NAMALWA (cell line): Measurements from ENCODE around the gene ITSN1.
"Not testable (repeated sequence)": the region's sequence is repeated elsewhere in the genome, so short reads cannot be mapped to it uniquely, and the experiment has no call there.

ENCODE experiments used
- DNase-seq: peaks from one replicate; pipeline ENCODE4 v3.0.0-alpha.2; 2015; ENCODE audit warnings: low spot score

ITSN1 gene

DNA sequence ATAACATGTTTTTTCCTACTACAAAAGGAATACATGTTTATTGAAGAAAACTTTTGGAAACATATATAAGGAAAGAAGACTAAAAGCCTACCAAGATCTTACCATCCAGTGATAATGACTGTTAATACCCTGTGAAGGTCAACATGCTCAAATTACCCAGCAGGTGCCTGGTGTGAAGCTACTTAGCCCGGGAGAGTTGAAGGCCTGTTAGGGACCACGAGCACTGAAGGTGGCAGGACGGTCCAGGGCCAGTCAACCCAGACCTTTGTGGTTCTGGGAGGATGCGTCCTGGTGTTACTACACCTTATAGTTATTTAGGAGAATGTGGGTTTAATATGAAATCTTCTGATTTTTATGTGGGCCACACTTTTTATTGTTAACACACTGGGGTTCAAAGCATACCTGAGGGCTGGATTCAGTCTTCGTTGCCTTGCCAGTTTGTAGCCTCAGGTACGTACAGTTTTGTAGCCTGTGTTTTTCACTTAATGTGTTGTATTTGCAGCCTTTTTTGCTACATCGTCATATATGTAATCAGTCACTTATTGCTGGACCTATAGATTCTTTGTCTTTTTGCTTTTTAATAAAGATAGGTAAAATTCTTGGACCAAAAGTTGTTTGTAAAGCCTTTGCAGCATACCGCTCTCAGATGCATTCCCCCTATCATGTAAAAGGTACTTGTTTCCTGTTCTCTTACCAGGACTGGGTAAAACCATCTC lies 9.8 kb downstream of the ITSN1 start:
- no peak for DNase-seq

DNA sequence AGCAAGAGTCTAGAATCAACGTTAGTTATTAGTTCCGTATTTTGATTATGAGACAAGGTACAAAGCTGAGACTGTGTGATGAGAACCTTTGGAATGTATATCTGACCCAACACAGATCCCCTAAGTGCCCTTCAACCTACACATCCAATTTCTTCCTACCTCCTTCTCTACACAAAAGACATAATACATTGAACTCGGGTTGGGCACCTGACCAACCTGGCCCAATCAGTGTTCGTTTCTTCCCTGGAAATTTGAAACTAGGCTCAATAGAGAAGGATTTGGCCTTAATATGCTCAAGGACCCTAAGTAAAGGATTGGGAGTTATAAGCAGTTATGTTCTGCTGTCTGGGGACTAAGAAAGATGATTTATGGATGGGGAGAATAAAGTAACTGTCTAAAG lies 12.1 kb downstream of the ITSN1 start:
- no peak for DNase-seq

DNA sequence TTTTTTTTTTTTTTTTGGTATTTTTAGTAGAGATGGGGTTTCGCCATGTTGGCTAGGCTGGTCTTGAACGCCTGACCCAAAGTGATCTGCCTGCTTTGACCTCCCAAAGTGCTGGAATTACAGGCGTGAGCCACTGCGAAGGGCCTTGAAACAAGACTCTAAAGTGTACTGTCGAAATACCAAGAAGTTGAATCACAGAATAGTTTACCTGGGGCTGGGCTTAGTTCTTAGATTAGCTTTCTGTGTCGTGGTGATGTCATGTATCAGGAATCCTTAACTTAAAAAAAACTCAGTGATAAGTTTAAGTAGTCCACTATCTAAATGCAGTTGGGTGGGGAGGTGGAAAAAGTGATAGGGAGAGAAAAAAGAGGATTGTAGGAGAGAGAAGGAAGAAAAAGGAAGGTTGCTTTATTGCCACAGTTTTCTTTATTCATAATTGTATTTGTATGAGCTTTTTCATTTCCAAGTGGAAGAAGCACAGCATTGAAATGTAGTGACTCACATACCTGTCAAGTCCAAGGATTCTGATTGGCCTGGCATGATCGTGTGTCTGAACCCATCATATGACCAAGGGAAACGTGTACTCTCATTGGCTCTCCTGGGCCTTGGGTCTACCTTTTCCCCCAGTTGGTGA lies 13.4 kb downstream of the ITSN1 start:
- no peak for DNase-seq

DNA sequence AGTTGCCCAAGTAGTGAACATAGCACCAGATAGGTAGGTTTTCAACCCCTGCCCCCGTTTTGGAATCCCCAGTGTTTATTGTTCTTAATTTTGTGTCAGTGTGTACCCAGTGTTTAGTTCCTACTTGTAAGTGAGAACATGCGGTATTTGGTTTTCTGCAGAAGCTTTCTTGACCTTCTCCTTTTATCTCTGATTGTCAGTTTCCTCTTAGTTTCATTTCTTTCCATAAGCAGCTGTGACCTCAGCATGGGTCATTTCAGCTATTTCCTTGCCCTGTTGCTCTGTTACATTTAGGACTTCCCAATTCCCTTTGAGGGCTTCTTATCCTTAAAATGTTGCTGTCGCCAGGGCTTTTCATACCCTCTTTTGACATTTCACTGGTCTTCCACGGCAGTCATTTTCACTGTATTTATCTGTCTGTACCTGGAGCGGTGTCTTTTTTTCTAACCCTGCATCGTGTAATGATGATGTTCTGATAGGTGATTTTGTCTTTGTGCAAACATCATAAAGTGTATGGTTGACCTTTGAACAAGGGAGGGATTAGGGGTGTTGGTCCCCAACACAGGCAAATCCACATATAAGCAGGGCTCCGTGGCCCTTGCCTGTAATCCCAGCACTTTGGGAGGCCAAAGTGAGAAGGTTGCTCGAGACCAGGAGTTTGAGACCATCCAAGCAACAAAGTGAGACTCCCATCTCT lies 15.0 kb downstream of the ITSN1 start:
- DNase-seq = no peak

DNA sequence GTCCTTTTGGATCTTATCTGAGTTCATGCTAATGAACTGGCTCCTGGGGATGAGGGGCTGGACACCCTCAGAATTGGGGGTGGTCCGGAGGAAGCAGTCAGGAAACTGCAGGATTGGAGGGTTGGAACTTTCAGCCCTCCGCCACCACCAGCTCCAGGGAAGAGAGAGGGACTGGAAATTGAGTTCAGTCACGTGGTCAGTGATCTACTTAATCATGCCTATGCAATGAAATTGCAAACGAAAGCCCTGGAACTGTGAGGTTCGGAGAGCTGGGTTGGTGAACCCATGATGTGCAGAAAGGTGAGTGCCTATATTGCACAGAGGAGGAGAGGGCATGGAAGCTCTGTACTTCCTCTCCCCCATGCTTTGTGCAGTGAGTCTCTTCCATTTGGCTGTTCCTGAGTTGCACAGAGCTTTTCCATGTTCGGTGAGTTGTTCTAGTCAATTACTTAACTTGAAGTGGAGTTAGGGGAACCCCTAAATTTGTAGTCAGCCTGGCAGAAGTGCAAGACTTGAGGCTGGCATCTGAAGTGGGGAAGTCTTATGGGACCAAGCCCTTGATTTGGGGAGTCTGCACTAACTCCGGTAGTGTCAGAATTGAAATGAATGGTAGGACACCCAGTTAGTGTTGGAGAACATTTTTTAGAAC lies 16.7 kb downstream of the ITSN1 start:
- DNase-seq = no peak

DNA sequence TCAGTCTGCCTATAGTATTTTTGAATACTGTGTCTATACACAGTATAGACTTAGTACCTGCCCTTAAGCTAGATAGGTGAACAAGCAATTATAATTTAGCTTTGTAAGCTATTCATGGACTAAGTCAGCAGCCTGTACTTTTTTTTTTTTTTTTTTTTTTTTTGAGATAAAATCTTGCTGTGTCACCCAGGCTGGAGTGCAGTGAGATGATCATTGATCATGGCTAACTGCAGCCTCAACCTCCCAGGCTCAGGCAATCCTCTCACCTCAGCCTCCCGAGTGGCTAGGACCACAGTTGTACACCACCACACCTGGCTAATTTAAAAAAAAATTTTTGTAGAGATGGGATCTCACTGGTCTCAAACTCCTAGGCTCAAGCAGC lies 17.3 kb downstream of the ITSN1 start:
- no peak for DNase-seq

DNA sequence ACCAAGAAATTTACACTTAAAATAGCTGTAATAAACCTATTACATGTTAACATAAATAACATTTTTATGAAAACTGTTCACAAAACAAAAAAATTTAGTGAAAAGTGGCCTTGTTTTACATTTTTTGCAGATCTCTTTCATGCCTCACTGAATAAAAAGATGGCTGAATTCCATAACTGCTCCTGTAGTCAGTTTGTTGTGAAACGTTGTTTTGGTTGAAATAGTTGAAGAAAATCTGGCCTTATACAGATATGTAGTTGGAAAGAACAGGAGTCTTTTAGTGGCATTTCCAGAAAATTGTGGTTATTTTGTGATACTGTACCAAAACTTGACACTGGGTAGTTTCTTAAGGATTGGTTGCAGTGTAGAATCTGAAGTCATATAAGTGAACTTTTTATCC lies 18.1 kb downstream of the ITSN1 start:
- no peak for DNase-seq

DNA sequence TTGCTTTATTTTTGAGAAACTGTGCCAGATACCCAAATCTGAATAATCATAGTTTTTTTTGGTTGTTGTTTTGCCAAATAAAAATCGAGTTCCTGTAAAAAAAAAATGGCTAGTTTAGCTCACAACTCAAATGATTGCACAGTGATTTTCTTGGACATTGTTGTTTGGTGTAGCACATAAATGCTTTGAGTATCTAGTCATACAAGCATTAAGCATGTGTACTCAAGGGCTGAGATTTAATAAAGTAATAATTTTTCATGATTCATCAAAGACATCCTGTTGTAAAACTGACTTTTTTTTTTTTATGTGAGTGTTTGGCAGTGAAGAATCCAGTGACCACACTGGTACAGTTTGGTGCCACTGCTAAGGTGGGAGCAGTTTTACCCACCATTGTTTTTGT lies 18.8 kb downstream of the ITSN1 start:
- DNase-seq = no peak

DNA sequence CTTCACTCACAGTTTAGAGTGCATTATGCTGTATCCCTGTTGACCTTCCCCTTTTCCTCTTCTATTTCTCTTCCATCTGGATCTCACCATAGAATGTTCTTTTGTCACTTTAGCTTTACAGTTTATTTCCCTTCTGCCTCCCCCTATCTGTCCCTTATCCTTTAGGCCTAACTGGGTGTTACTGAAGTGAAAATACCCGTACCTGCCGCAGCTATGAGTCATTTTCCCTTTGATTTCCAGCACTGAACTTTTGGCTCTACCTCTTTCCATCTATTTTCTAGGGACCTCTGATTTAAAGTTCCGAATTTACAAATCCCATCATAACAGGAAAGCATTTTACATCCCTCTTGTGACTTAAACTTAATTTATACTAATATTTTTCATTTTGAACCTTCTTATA lies 19.7 kb downstream of the ITSN1 start:
- no peak for DNase-seq

DNA sequence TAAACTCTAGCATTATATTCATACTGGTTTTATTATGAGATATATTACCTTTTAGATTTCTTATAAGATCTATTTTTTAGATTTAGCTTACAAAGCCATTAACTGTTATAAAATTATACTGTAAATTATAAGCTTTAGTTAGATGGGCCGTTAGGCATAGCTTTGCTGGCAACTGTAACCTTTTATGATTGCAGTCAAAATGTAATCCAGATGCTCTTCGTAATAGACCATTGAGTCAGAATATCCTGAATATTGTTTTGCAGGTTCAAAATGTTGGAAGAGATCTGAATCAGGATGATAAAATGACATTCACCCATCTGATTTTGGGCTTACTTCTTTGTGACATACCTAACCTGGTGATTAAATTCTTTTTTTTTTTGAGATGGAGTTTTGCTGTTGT lies 20.9 kb downstream of the ITSN1 start:
- DNase-seq = no peak

DNA sequence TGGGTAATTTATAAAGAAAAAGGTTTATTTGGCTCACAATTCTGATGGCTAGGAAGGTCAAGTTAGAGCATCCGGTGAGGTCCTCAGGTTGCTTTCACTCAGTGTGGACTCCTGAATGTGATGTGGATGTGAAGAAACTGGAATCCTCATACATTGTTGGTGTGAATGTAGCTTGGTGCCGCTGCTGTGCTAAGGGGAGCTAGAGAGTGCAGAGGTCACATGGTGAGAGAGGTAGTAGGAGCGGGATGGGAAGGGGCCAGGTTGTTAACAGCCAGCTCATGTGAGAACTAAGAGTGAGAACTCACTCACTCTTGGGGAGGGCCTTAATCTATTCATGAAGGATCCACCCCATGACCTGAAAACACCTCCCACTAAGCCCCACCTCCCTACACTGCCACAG lies 21.8 kb downstream of the ITSN1 start:
- DNase-seq = no peak

DNA sequence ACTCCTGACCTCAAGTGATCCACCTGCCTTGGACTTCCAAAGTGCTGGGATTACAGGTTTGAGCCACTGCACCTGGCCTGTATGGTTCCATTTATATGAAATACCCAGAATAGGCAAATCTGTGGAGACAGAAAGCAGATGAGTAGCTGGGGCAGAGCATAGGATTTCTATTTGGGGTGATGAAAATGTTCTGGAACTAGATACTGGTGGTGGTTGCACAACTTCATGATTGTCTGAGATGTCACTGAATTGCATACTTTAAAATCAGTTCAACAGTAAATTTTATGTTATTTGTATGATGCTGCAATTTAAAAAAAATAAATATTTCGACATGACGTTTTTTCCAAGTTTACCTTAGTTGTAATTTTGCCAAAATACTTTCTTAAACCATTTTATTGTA lies 23.9 kb downstream of the ITSN1 start:
- DNase-seq = no peak

DNA sequence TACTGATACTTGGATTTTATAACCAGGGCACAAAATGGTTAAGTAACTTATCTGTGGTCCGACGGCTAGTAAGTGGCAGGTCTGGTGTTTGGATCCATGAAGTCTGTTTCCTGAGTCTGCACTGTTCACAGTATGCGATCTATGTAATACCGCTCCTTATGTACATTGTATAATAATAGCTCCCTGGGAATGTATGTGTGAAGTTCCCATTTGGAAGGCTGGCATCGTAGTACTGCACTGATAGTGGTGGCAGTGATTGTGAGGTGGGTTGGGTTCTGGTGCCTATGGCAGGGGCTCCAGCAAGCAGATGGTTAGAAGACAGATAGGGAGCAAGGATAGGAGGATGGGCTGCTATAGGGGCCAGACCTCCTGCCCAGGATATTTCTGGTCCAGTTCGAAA lies 25.3 kb downstream of the ITSN1 start:
- no peak for DNase-seq

DNA sequence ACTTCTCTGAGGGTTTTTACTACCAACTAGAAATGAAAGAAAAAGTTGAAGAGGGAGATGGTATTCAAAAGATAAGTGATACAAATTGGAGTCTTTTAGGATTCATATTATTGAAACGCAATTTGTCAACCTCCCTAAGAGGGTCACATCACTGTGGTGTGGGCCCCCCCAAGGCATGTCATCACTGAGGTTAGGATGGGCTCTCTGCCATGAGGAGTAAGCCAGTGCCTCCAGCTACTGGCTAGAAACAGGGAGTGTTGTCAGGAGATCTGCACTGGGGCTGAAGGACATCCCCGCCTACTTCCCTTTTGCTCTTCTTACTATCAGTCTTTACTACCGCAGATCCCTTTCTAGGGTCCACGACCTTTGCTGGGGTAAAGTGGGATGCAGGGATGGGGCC lies 25.9 kb downstream of the ITSN1 start:
- DNase-seq = no peak

DNA sequence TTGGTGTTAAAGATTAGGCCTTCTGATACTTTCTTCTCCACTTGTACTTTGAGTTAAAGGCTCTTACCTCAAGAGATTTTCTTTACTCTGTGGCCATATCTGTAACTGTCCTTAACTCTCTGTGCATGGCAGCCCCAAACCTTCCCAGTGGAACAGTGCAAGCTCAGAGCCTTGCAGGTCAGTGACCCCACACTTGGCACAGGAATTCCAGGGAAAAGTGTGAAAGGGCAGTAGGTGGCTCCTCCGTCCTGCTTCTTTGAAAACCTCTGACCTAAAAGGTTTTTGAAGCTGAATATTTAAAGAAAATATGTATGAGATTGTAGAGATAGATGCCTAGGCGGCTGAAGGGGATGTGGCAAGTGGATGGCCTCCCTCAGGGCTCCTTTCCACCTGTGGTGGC lies 26.3 kb downstream of the ITSN1 start:
- DNase-seq = no peak

DNA sequence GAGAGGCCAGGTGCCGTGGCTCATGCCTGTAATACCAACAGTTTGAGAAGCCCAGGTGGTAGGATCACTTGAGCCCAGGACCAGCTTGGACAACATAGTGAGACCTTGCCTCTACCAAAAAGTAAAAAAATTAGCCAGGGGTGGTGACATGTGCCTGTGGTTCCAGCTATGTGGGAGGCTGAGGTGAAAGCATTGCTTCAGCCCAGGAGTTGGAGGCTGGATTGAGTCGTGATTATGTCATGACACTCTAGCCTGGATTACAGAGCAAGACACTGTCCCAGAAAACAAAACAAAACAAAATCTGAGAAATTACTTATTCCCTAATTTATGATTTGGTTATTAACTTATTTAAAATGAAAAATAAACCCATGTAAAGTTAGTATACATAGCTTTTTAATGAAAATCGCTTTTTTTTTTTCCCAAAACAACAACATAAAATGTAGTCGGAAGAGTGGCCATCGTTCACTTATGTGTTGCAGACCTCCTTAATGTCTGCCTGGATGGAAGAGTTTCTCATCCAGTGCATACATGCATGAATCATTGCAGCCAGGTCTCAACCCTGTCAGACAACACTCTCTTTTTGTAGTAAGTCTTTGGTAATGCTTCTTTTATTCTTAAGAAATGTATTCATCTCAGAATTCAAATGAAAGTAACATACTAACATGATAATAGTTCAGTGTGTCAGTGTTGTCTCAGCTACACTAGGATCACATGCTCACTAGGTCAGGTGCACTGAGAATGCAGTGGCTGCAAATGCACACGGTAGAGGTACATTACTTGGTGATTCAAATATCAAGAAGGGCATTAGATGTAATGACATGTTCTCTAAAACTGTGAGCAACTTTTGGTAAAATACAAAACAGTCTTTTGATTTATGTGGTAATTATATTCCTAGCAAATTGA lies 28.0 kb downstream of the ITSN1 start:
- no peak for DNase-seq

DNA sequence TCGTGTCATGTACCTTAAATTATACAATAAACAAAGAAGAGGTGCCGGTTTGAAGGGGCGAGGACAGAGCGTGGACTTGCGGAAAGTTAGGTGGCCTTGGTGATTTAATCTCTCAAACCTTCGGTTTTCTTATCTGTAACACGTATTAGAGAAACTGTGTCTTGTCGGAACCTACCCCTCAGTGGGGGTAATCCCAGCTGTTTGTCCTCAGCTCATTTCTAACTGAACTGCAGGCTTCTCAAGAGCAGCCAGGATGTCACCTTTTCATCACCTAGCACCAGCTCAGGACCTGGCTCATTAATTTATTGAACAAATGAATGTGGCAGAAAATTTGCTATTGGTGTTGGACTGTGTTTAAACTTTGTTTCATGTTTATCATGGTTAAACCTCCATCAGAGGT lies 31.2 kb downstream of the ITSN1 start:
- DNase-seq = no peak

DNA sequence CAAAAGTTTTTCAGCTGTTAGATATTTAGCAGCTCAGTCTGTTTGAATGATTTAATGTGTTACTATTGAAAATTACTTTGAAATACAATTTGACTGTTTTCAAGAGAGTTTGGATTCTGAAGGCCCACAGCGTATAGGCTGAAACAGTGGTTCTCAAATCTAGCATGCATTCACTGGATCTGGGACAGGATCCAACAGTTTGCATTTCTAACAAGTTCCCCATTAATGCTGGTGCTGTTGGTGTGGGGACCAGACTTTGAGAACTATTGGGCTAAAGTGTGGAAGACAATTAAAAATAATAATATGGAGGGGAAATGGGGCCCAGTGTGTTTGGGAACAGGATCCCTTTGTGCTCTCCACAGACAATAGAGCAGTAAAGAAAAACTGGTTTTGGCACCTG lies 31.9 kb downstream of the ITSN1 start:
- no peak for DNase-seq

DNA sequence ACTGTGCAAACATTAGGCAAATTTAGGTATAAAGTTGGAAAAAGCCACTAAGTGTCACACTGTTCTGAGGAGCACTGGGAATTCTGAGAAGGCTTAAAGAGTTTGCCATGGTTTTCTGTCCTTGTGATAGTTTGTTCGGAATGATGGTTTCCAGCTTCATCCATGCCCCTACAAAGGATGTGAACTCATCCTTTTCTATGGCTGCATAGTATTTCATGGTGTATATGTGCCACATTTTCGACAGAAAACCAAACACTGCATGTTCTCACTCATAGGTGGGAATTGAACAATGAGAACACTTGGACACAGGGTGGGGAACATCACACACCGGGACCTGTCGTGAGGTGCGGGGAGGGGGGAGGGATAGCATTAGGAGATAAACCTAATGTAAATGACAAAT lies 34.4 kb downstream of the ITSN1 start:
- DNase-seq = not testable (repeated sequence)

DNA sequence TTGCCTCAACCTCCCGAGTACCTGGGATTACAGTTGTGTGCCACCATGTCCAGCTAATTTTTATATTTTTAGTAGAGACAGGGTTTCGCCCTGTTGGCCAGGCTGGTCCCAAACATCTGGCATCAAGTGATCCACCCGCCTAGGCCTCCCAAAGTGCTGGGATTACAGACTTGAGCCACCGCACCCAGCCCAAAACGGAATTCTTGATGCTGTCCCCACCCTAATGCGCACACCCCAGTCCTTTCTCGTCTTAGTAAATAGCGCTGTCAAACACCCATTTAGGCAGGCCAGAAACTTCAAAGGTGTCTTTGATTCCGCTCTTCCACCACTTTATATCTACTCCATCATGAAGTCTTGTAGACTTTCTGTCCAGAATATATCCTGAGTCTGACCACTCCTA lies 35.1 kb downstream of the ITSN1 start:
- no peak for DNase-seq

DNA sequence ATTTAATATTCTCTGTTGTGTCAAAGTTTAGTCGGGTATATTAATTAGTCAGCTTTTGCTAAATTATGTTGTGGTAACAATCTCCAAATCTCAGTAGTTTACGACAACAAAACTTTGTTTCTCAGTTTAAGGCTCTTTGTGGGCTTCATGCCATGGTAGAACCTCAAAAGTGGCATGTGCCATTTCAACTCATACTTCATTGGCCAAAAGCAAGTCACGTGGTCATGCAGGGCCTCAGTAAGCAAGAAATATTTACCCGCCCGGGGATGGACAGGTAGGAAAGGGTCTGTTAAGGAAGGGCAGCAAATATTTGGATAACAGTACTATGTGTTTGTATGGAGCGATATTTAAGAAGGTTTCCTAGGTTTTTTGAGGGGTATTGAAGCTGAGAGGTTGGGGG lies 38.6 kb downstream of the ITSN1 start:
- no peak for DNase-seq

DNA sequence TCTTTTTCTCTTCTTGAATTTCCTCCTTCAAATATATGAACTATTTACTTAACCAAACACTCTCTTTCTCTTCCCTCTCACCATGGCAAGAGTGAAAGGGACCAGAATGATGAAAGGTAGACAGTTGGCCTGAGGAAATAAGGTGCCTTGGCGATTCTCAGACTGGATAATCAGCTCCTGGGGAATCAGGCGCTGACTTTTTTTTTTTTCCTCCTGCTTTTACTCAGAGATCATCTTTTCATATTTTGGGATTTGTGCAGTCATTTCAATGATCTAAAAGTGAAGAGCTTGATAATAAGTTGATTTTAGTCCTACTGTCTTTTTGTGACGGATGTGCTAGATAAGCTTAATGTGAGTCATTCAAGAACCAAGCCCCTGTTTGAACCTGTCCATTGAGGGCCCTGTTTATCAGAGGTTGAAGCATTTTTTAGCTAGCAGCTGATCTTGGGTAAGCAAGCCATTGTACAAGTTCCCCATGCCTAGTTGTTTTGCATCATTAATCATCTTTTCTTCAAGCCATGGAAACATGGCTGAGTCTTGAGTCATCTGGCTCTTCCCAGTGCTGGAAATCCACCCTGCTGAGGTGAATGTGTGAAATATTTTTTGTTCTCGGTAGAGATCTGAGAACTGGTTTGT lies 40.8 kb downstream of the ITSN1 start:
- no peak for DNase-seq
